IPS DF 6.9 (cell line): Measurements from ENCODE around the gene TMEM144.

Source experiments
- DNase-seq: peaks from one replicate; pipeline ENCODE4 v3.0.0-alpha.2; 2013; ENCODE audit warnings: low read depth, low spot score
- H3K27ac ChIP-seq: one replicate; pipeline ENCODE4 v1.5.1; 2013; ENCODE audit warnings: low read length, control low read depth
- H3K27me3 ChIP-seq: 2 replicates; pipeline ENCODE4 v1.6.1; 2013; ENCODE audit warnings: mild to moderate bottlenecking, low read length; ENCODE audit not compliant: control insufficient read depth, insufficient read depth
- H3K36me3 ChIP-seq: 2 replicates; pipeline ENCODE4 v1.6.1; 2013; ENCODE audit warnings: low read length; ENCODE audit not compliant: control insufficient read depth, insufficient read depth
- H3K4me1 ChIP-seq: 2 replicates; pipeline ENCODE4 v1.6.1; 2013; ENCODE audit warnings: low read length; ENCODE audit not compliant: control insufficient read depth, insufficient read depth
- H3K4me3 ChIP-seq: 2 replicates; pipeline ENCODE4 v1.5.1; 2013; ENCODE audit warnings: mild to moderate bottlenecking, low read length
- H3K9me3 ChIP-seq: 2 replicates; pipeline ENCODE4 v1.6.1; 2013; ENCODE audit warnings: low read length, inconsistent platforms; ENCODE audit not compliant: control insufficient read depth, insufficient read depth
- WGBS: extraction: QIAGEN DNeasy Blood & Tissue Kit; methylation state at CpG from one replicate; pipeline ENCODE4 v1.1.7; 2013; ENCODE audit warnings: mixed read lengths, missing lambda C conversion rate; ENCODE audit not compliant: insufficient read length, insufficient coverage; 5-methylcytosine and 5-hydroxymethylcytosine counted together

Gene TMEM144

GRCh38 chr4:158170691-158171561 is 39.4 kb upstream of the TMEM144 start:
- no peaks in the 10 kb centered on the region for H3K4me1 ChIP-seq
- H3K9me3 ChIP-seq = no peaks in the 10 kb centered on the region
- no peak overlapping the region for H3K27ac ChIP-seq
- DNase-seq = peak; percentile 20
- H3K4me3 ChIP-seq = no peak overlapping the region
- no peaks in the 10 kb centered on the region for H3K27me3 ChIP-seq
- no CpG with 5 or more reads among the region's 42 CpGs for WGBS
- H3K36me3 ChIP-seq = no peaks in the 10 kb centered on the region

- Histone ChIP-seq H3K36me3 (no peaks in the 10 kb centered on the region), H3K9me3 (no peaks in the 10 kb centered on the region), H3K27ac (no peak within 1 kb of the TSS), H3K27me3 (no peaks in the 10 kb centered on the region), H3K4me1 (no peaks in the 10 kb centered on the region), H3K4me3 (no peak within 1 kb of the TSS)
- peak; percentile 11 for DNase-seq
- no CpG with 5 or more reads among the region's 12 CpGs for WGBS
Observed at GRCh38 chr4:158172261-158173258, 37.7 kb upstream of the TMEM144 start, which contains the start of gene GASK1B. Gene GASK1B, minus strand, starts transcription at chr4:158173025. Its CDS starts 1,650 bp downstream, at chr4:158171375.

- H3K4me3 ChIP-seq = no peak overlapping the region
- WGBS = no CpG with 5 or more reads among the region's 2 CpGs
Observed at GRCh38 chr4:158176108-158176507, 34.2 kb upstream of the TMEM144 start.

GRCh38 chr4:158176776-158177175 is 33.5 kb upstream of the TMEM144 start:
- Histone ChIP-seq H3K4me3 (no peak overlapping the region), H3K9me3 (no peaks in the 10 kb centered on the region), H3K4me1 (no peaks in the 10 kb centered on the region), H3K36me3 (no peaks in the 10 kb centered on the region), H3K27ac (no peak overlapping the region), H3K27me3 (no peaks in the 10 kb centered on the region)
- DNase-seq = no peak

More at GRCh38 chr4:158176108-158176507, 34.2 kb upstream of the TMEM144 start:
- H3K36me3 ChIP-seq = no peaks in the 10 kb centered on the region
- H3K9me3 ChIP-seq = no peaks in the 10 kb centered on the region
- no peaks in the 10 kb centered on the region for H3K4me1 ChIP-seq
- no peaks in the 10 kb centered on the region for H3K27me3 ChIP-seq
- no peak overlapping the region for H3K27ac ChIP-seq
- DNase-seq = no peak

GRCh38 chr4:158179465-158179864 is 30.8 kb upstream of the TMEM144 start:
- Histone ChIP-seq H3K9me3 (no peaks in the 10 kb centered on the region), H3K27me3 (no peaks in the 10 kb centered on the region), H3K36me3 (no peaks in the 10 kb centered on the region), H3K4me1 (no peaks in the 10 kb centered on the region), H3K4me3 (no peak overlapping the region), H3K27ac (no peak overlapping the region)
- WGBS = no CpG with 5 or more reads among the region's 3 CpGs
- no peak for DNase-seq

GRCh38 chr4:158181906-158182305 is 28.4 kb upstream of the TMEM144 start:
- no peak overlapping the region for H3K27ac ChIP-seq
- no CpG with 5 or more reads among the region's 5 CpGs for WGBS
- DNase-seq = no peak
- no peaks in the 10 kb centered on the region for H3K27me3 ChIP-seq
- no peaks in the 10 kb centered on the region for H3K9me3 ChIP-seq
- H3K36me3 ChIP-seq = no peaks in the 10 kb centered on the region
- no peaks in the 10 kb centered on the region for H3K4me1 ChIP-seq
- no peak overlapping the region for H3K4me3 ChIP-seq

GRCh38 chr4:158182736-158183135 is 27.6 kb upstream of the TMEM144 start:
- Histone ChIP-seq H3K27ac (no peak overlapping the region), H3K9me3 (no peaks in the 10 kb centered on the region), H3K4me1 (no peaks in the 10 kb centered on the region), H3K27me3 (no peaks in the 10 kb centered on the region), H3K4me3 (no peak overlapping the region; the same call in 1 of the 2 replicates), H3K36me3 (no peaks in the 10 kb centered on the region)
- DNase-seq = no peak
- no CpG with 5 or more reads among the region's 15 CpGs for whole genome bisulfite sequencing

- Histone ChIP-seq H3K27ac (no peak overlapping the region), H3K4me1 (no peaks in the 10 kb centered on the region), H3K36me3 (no peaks in the 10 kb centered on the region), H3K9me3 (no peaks in the 10 kb centered on the region), H3K27me3 (no peaks in the 10 kb centered on the region), H3K4me3 (no peak overlapping the region)
- no peak for DNase-seq
- WGBS = no CpG with 5 or more reads among the region's 2 CpGs
Observed at GRCh38 chr4:158186815-158187214, 23.5 kb upstream of the TMEM144 start.

GRCh38 chr4:158189422-158189821 is 20.9 kb upstream of the TMEM144 start:
- no peaks in the 10 kb centered on the region for H3K27me3 ChIP-seq
- WGBS = no CpG with 5 or more reads among the region's 1 CpG
- no peaks in the 10 kb centered on the region for H3K9me3 ChIP-seq
- no peak overlapping the region for H3K4me3 ChIP-seq
- DNase-seq = no peak
- no peak overlapping the region for H3K27ac ChIP-seq
- no peaks in the 10 kb centered on the region for H3K4me1 ChIP-seq
- no peaks in the 10 kb centered on the region for H3K36me3 ChIP-seq

GRCh38 chr4:158190718-158191117 is 19.6 kb upstream of the TMEM144 start:
- Histone ChIP-seq H3K36me3 (no peaks in the 10 kb centered on the region), H3K4me3 (no peak overlapping the region), H3K27ac (no peak overlapping the region), H3K27me3 (no peaks in the 10 kb centered on the region), H3K9me3 (no peaks in the 10 kb centered on the region), H3K4me1 (no peaks in the 10 kb centered on the region)
- DNase-seq = no peak
- WGBS = no CpG with 5 or more reads among the region's 2 CpGs
